ENCODE measurements around the gene OTUD7B. TPM values are rescaled to one million over a fixed set of nuclear protein-coding genes. Genes with fewer than 3 reads are reported as not detected.

OTUD7B gene
- total RNA-seq, 1 experiment from 2014 or later: 23.5 TPM

DNA sequence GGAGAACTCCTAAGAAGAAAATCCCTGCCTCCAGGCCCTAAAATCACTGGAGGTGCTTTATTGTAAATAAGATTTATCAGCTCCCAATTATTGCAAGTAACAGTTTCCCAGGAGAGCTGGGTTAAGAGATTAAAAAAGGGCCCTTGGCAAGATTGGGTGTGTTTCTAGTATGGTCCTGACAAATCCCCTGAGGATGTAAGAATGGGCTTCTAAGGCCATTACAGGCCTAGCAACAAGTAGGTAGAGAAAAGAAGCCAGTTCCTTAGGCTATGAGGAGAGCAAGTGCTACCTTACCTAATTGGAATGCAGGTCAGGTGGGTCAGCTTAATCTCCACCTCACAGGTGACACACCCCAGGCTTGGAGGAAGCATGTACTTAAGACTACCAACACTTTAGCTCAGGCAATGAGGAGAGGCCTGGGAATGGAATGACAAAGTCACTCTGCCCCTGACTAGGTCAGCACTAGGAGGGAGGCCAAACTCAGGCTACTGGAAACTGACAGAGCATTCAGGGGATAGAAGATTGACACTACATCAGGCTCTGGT lies 6.8 kb upstream of the OTUD7B start:
- H3K4me3 Mint-ChIP-seq: no peak overlapping the region
- Histone ChIP-seq H3K4me1 (ENCODE audit: insufficient read depth, low read length) (no peaks in the 10 kb centered on the region; the same call in 1 of the 2 replicates), H4K20me1 (ENCODE audit: control insufficient read depth, insufficient read depth, insufficient read length) (no peaks in the 10 kb centered on the region), H2AK5ac (ENCODE audit: insufficient read length, low read length) (no peak overlapping the region), H3K14ac (ENCODE audit: insufficient read depth, low read length) (no peak overlapping the region), H4K5ac (ENCODE audit: insufficient read length, low read depth, low read length) (no peak overlapping the region), H2AFZ (ENCODE audit: low read length) (no peak overlapping the region), H3K23me2 (ENCODE audit: insufficient read length, low read depth, low read length, poor library complexity, severe bottlenecking) (no peaks in the 10 kb centered on the region), H2BK15ac (ENCODE audit: low read depth, low read length) (no peak overlapping the region), H3K9me3 (ENCODE audit: control insufficient read depth, low read depth, low read length) (no peaks in the 10 kb centered on the region), H3K4ac (ENCODE audit: low read depth, low read length) (no peak overlapping the region), H2BK120ac (ENCODE audit: low read depth, low read length, poor library complexity, severe bottlenecking) (no peak overlapping the region), H3K18ac (ENCODE audit: insufficient read length, low read depth, low read length) (no peak overlapping the region), H3K79me1 (ENCODE audit: insufficient read depth, low read depth, low read length, poor library complexity, severe bottlenecking) (no peaks in the 10 kb centered on the region), H4K8ac (replicated peaks; ENCODE audit: insufficient read length, low read depth, low read length) (no peak overlapping the region), H4K91ac (ENCODE audit: insufficient read length, low read depth, low read length) (no peak overlapping the region), H3K4me2 (ENCODE audit: insufficient read depth, insufficient read length, low read length) (no peak overlapping the region), H3K9ac (ENCODE audit: extremely low read depth, insufficient read length, low read length) (no peak overlapping the region), H2BK12ac (ENCODE audit: insufficient read length, low read depth, low read length) (no peak overlapping the region), H3K27me3 (ENCODE audit: insufficient read depth, low read length) (no peaks in the 10 kb centered on the region), H2BK20ac (ENCODE audit: low read depth, low read length, poor library complexity, severe bottlenecking) (no peak overlapping the region), H2BK5ac (ENCODE audit: insufficient read length, low read length) (no peak overlapping the region), H3K27ac (ENCODE audit: insufficient read length, low read depth, low read length) (no peak overlapping the region), H3T11ph (ENCODE audit: low read length) (no peak overlapping the region), H3K56ac (ENCODE audit: insufficient read length, low read depth, low read length) (no peak overlapping the region), H3K23ac (ENCODE audit: insufficient read length, low read depth, low read length) (no peak overlapping the region), H3K79me2 (ENCODE audit: insufficient read depth, low read length) (no peaks in the 10 kb centered on the region)
- H3K9me3 Mint-ChIP-seq: no peaks in the 10 kb centered on the region
- peak overlapping the region in 1 of 3 experiments; percentile 70; a peak in 3 of 7 replicates for H3K27ac Mint-ChIP-seq
- peaks cover 10 to 13% of the 10 kb centered on the region in 2 experiments for H3K4me1 Mint-ChIP-seq
- H3K36me3 Mint-ChIP-seq (ENCODE audit: insufficient read depth in 1 of 3, low read depth in 3 of 3): no peaks in the 10 kb centered on the region
- TF ChIP-seq CTCF (conservative IDR thresholded peaks at IDR 0.05): no peak
- DNase-seq: peak; percentile 84
- H3K27me3 Mint-ChIP-seq (ENCODE audit: low read depth): no peaks in the 10 kb centered on the region; the same call in none of the 2 replicates
